ENCODE results near the gene SNX10. TPM values are rescaled to one million over a fixed set of nuclear protein-coding genes. Genes with fewer than 3 reads are reported as not detected.

The SNX10 gene
- total and polyA plus RNA-seq, 2 of the 8 experiments (the other 6 are each of a cell fraction or from before 2014, with no cell fraction given), result 4.4 to 9.6 TPM

DNA sequence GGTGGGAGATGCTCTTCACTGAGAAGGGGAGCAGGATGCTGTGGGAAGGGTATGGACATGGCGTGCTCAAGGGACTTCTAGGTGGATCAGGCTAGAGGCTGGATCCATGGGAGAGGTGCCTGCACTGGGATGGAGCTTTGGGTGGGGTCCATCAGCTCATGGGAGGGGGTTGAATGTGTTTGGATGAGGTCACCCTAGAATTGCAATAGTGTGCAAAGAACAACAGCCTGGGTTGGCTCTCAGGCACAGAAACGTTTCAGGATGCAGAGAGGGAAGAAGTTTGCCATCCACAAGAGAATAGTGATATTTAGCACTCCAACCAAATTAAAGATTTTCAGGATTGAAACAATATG lies 66.1 kb downstream of the SNX10 start:
- TF ChIP-seq SUZ12 (IDR thresholded peaks at IDR 0.05; ENCODE audit: low read length) (no peak), ASH2L (IDR thresholded peaks at IDR 0.05; ENCODE audit: low read length) (no peak), TEAD4 (IDR thresholded peaks at IDR 0.05; ENCODE audit: low read depth, low read length) (no peak), ATF3 (IDR thresholded peaks at IDR 0.05; ENCODE audit: insufficient read depth, low read depth, low read length) (no peak), CREB1 (IDR thresholded peaks at IDR 0.05) (no peak), KDM1A (IDR thresholded peaks at IDR 0.05; ENCODE audit: borderline replicate concordance, low read length) (no peak), ZNF274 (IDR thresholded peaks at IDR 0.05; ENCODE audit: borderline replicate concordance, extremely low read depth, low read length) (no peak), RNF2 (IDR thresholded peaks at IDR 0.05; ENCODE audit: borderline replicate concordance, low read depth, low read length, missing control alignments, poor library complexity, severe bottlenecking) (no peak)
- TF ChIP-seq, protein P1, sequence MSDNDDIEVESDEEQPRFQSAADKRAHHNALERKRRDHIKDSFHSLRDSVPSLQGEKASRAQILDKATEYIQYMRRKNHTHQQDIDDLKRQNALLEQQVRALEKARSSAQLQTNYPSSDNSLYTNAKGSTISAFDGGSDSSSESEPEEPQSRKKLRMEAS (IDR thresholded peaks at IDR 0.05), result no peak
- no peak overlapping the region for H3K4me3 ChIP-seq (ENCODE audit: extremely low read depth in 1 of 4, insufficient read depth in 2 of 4, low read depth in 3 of 4, low read length in 4 of 4)

More for the DNA sequence above, 66.1 kb downstream of the SNX10 start:
- POLR2A ChIA-PET (ENCODE audit: partially characterized antibody), result interaction anchor here (0.9 to 2.0 kb wide), 2 partner anchors 166 kb away, joined by 3 to 5 read pairs; no protein-coding TSS in a partner anchor
- DNase-seq (ENCODE audit: low read depth in 1 of 2, low spot score in 2 of 2) (no peak), FAIRE-seq (no peak)
- Histone ChIP-seq H2BK20ac (ENCODE audit: low read length) (no peak overlapping the region), H2AK5ac (ENCODE audit: low read depth, low read length) (no peak overlapping the region), H3K27ac (ENCODE audit: low read depth, low read length) (no peak overlapping the region), H2BK15ac (ENCODE audit: low read length) (no peak overlapping the region), H3K23ac (ENCODE audit: insufficient read length) (no peak overlapping the region), H3K79me2 (ENCODE audit: control insufficient read depth in 1 of 2, insufficient read depth in 2 of 2, low read length in 2 of 2) (no peaks in the 10 kb centered on the region), H3K27me3 (replicated peaks in 1 of 4; ENCODE audit: control insufficient read depth in 3 of 4, extremely low read depth in 1 of 4, insufficient read depth in 3 of 4, low read length in 3 of 4) (no peaks in the 10 kb centered on the region), H3K79me1 (ENCODE audit: low read depth, low read length) (no peaks in the 10 kb centered on the region), H2BK5ac (ENCODE audit: low read depth, low read length) (no peak overlapping the region), H3K4me1 (replicated peaks in 1 of 4; ENCODE audit: control insufficient read depth in 3 of 4, insufficient read depth in 4 of 4, low read length in 3 of 4) (no peaks in the 10 kb centered on the region; a peak in 1 of 7 replicates), H3K9ac (replicated peaks in 1 of 4; ENCODE audit: extremely low read depth in 1 of 4, low read depth in 3 of 4, low read length in 3 of 4) (no peak overlapping the region), H3K36me3 (ENCODE audit: control insufficient read depth in 2 of 4, insufficient read depth in 4 of 4, low read length in 3 of 4) (no peaks in the 10 kb centered on the region), H3K4me2 (ENCODE audit: insufficient read depth in 1 of 2, low read depth in 2 of 2, low read length in 2 of 2) (no peak overlapping the region), H3K23me2 (ENCODE audit: low read depth, low read length) (no peaks in the 10 kb centered on the region), H3K4ac (replicated peaks; ENCODE audit: insufficient read length, low read depth, low read length) (no peak overlapping the region), H4K20me1 (replicated peaks in 1 of 2; ENCODE audit: control insufficient read depth in 1 of 2, insufficient read depth in 2 of 2, low read length in 2 of 2) (no peaks in the 10 kb centered on the region), H3K9me3 (ENCODE audit: insufficient read depth in 2 of 2, low read depth in 1 of 2, low read length in 1 of 2) (no peaks in the 10 kb centered on the region), H3K56ac (replicated peaks; ENCODE audit: insufficient read length, low read depth, low read length) (no peak overlapping the region), H2BK12ac (ENCODE audit: low read depth, low read length) (no peak overlapping the region), H4K5ac (ENCODE audit: insufficient read length, low read depth, low read length) (no peak overlapping the region), H2BK120ac (replicated peaks; ENCODE audit: low read depth, low read length) (no peak overlapping the region), H3K18ac (ENCODE audit: extremely low read depth, low read length) (no peak overlapping the region), H4K91ac (replicated peaks; ENCODE audit: insufficient read length, low read length) (no peak overlapping the region), H3K14ac (ENCODE audit: insufficient read length) (no peak overlapping the region), H2AFZ (ENCODE audit: low read length) (no peak overlapping the region), H4K8ac (ENCODE audit: extremely low read depth, insufficient read depth, low read length) (no peak overlapping the region)
- WGBS, 2 experiments (ENCODE audit: extremely low coverage in 1 of 2, insufficient coverage in 1 of 2, insufficient read length in 1 of 2, insufficient replicate concordance in 2 of 2, low coverage in 1 of 2, low lambda C conversion rate in 2 of 2, missing lambda C conversion rate in 1 of 2), result 90% methylated on average over 2 of the region's 2 CpGs; no CpG with 5 or more reads in 1 of the 2 experiments
- CTCF ChIA-PET (ENCODE audit: partially characterized antibody), result interaction anchor here (1.3 kb wide), 3 partner anchors 19 to 467 kb away, joined by 3 read pairs; no protein-coding TSS in a partner anchor

All from H1 (cell line).